Activated T-helper 1 cell treated with anti-CD3 and anti-CD28 coated beads, Interleukin-2, amount 50 U/mL, for 16 hours (primary cell): Measurements from ENCODE around the gene ECSCR.
"Not testable (repeated sequence)": the region's sequence is repeated elsewhere in the genome, so short reads cannot be mapped to it uniquely, and the experiment has no call there.

Experiments
- DNase-seq, 2 donors: peaks; one replicate each; pipeline ENCODE4 v3.0.0-alpha.2; 2020; ENCODE audit warnings: low read depth in 1 of 2, low spot score in 1 of 2

ECSCR gene

DNA sequence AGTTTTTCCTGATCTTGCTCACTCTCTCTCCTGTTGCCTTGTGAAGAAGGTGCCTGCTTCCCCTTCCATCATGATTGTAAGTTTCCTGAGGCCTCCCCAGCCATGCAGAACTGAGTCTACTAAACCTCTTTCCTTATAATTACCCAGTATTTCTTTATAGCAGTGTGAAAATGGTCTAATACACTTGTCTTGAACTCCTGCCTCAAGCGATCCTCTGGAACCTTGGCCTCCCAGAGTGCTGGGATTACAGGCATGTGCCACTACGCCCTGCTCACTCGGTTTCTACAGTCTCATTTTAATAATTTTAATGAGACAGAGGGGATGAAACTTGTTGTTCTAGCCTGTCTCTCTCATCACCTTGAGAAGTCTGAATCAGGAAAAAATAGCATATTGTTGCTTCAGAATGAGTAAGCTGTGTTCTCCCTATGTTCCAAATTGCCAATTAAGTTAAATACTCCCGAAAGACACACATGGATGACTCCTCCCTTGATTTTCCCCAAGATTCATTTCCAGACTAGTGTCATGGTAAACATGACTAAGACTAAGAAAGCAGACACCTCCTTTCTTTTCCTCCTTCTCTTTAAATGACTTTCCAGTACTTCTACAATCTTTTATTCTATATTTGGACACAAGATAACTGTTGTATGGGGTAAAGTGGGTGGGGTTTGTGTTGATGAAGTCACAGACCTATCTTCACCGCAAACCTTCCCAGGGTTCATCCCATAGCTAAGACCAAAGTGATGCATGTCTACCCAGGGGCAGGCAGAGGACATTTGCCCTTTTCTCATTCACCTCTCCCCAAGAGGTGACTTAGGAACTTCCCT, 15.4 kb downstream of the ECSCR start:
- DNase-seq = no peak

- DNase-seq = no peak
These were observed 17.0 kb downstream of the ECSCR start for GRCh38 chr5:139445325-139446170.

DNA sequence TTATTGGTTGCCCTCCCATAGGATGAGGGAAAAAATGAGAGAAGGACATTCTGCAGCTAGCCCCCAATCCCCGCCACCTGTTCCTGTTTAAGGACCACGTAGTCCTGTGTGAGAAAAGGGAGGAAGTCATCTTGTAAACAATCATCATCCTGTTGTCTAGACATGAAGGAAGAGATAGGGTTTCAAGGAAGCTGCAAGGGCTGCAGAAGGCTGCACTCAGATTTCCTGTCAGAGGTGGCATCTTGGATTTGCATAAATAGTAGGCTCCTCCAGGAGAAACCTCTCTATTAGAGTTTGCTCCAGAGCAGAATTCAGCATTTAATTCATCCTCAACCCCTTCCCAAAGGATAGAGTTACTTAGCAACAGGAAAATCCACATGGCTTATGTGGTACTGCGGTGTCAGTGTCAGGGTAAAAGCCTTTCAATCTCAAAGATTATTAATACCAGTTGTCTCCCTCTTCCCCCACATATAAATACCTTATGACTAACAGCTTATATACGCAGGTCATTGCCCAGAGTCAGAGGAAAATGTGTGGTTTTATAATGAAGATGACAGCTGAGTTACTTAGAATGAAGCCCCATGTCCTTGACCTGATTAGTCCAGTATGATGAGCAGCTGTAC, 18.6 kb downstream of the ECSCR start:
- no peak for DNase-seq

DNA sequence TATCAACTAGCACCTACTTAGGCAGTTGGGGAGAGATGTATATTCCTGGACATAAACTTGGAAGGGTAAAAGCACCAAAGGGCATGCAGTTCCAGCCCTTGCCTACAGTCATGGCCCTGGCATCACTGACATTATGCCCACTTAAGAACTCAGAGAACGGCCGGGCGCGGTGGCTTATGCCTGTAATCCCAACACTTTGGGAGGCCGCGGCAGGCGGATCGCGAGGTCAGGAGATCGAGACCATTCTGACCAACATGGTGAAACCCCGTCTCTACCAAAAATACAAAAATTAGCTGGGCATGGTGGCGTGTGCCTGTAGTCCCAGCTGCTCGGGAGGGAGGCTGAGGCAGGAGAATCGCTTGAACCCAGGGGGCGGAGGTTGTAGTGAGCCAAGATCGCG, 22.1 kb downstream of the ECSCR start:
- DNase-seq = not testable (repeated sequence)

- peak; percentile 76 to 81 for DNase-seq
These were observed 23.3 kb downstream of the ECSCR start, which contains the start of gene DNAJC18 for GRCh38 chr5:139439013-139439903. TSS of gene DNAJC18 (minus strand) at chr5:139439525. CDS start at chr5:139439445, 80 bp downstream.

DNA sequence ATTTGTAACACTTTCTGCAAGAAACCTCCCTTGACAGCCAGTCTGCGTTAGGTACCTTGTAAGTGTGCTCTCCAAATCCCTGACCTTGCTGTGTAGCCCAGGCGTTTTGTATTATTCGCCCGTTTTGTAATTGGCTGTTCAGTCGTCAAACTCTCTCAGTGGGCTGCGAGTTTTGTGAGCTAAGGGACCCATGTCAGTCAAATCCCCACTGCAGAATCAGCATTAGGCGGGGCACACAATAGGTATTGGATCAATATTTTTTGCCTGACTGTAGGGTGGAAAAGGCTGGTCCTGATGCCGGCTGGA, 23.9 kb downstream of the ECSCR start:
- no peak for DNase-seq

DNA sequence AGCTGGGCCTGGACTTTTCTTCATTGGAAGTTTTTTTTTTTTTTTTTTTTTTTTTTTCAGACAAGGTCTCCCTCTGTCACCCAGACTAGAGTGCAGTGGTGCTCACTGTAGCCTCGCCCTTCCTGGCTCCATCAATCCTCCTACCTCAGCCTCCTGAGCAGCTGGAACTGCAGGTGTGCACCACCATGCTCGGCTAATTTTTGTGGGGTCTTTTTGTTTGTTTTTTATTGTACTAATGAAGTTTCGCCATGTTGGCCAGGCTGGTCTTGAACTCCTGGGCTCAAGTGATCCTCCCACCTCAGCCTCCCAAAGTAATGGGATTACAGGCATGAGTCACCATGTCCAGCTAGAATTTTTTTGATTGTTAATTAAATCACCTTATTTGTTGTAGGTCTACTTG, 26.9 kb downstream of the ECSCR start:
- DNase-seq = no peak

DNA sequence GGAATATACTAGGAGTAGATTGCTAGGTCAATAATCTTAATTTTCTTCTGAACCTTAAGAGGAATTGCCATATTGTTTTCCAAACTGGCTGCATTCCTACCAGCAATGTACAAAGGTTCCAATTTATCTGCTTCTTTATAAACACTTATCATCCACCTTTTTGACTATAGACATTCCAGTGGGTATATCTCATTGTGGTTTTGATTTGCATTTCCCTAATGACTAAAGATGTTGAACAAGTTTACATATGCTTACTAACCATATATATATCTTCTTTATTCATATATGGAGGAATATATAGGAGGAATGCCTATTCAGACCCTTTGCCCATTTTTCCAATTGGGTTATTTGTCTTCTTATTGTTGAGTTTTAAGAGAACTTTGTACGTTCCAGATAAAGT, 30.8 kb downstream of the ECSCR start:
- no peak for DNase-seq

GRCh38 chr5:139430015-139430414, 32.5 kb downstream of the ECSCR start:
- DNase-seq = no peak

DNA sequence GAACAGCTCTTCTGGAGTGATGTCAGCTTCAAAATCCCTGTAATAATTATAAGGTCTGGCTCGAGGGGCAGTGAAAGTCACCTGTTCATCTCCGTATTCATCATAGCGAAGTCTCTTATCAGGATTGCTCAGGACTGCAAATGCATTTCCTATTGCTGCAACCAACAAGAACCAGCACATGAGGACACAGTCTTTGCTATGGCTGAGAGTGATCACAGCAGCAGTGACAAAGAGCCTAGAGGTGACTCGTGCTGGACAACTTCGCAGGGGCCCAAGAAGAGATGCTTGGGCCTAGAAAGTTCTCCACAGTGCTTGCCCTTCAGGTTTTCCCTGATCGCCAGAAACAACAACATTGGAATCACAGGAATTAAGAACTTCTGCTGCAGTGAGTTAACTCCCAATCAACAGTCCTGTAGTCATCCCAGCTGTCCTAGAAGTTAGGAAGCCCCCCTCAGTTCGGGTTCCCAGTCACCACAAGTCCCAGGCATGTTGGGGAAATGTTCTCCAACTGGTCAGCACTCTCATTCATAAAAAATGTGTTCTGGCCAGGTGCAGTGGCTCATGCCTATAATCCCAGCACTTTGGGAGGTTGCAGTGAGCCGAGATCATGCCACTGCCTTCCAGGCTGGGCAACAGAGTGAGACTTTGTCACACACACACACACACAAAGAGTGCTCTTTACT, 36.2 kb downstream of the ECSCR start:
- DNase-seq = no peak

- DNase-seq = no peak
These were observed 37.0 kb downstream of the ECSCR start for GRCh38 chr5:139425497-139425896.

DNA sequence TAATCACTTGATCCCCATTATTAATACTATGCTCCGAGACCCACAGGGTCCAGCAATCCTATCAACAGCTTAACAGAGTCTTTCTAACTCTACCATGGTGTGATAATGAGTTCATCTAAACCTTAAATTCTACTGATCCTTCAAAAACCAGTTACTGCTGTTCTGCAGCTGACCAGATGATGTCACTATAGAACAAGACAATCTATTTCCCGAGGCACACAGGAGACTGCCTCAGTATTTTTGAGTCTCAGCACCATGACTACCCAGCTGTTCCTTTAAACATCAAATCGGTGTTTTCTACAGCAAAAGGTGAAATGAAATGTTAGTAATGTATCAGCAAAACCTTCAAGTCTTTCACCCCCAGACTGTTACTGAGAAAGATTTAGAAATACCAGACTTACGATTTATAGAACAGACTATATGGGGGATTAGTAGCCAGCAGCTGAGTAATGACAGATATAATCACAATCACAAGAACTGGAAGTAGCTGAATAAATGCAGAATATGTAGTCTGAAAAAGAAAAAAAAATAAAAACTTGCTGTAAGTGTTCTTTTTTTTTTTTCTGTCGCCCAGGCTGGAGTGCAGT, 40.1 kb downstream of the ECSCR start:
- peak in 1 of 2 donors; percentile 28 for DNase-seq

DNA sequence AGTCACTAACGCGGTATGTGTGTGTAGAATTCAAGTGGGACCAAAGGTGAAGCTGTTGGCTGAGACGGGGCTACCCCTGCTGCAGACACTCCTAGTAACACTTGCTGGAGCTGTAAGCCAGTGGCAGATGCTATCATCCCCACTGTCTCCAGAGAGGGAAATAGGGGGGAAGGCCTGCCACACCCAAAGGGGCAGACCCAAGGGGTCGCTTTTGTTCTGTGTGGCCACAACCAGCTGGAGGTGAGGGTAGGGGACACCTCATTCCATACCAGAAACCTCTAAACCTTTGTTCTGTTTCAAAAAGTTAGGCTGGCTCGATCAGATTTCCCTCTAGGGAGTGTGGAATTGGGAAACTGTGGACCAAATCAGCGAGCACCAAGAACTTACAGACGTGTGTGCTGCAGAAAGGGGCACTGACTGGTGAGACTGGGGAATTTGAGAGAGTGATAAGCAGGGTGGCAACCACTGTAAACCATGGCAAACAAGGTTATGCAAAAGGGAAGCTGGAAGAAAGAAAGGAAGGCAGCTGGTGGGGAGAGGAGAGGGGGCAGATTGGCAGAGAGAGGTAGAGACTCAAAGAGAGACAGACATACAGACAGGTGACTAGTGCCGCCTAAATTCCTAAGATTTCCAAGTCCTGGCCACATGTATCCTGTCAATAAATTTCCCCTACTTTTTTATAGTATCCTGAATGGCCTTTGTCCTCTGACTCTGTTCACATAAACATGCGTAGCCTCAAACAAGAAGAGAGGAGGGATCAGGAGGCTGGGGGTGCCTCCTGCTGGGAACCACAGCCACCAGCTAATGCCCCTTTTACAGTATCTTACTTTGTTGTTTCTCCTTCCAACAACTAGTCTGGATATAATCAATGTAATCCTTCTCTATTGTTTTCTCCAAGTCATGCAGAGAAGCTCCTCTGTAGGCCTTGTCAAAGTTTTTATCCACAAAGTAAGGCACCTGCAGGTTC, 43.0 kb downstream of the ECSCR start:
- DNase-seq = no peak

GRCh38 chr5:139418793-139419192, 43.8 kb downstream of the ECSCR start:
- no peak for DNase-seq

- DNase-seq = no peak
These were observed 45.3 kb downstream of the ECSCR start for GRCh38 chr5:139417214-139417613.

DNA sequence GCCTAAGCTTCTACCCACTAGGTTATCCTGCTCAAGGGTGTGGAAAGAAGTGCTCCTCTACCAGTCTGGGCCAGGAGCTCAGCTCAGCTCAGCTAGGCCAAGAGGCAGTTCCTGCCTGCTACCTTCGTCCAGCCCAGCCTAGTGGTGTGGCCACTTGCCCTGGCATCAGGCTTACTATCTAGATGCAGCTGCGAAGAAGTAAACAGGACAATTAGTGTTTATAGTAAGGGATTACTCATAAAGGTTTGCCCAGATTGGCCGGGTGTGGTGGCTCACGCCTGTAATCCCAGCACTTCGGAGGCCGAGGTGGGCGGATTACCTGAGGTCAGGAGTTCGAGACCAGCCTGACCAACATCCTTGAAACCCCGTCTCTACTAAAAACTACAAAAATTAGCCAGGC, 45.9 kb downstream of the ECSCR start:
- DNase-seq = no peak

DNA sequence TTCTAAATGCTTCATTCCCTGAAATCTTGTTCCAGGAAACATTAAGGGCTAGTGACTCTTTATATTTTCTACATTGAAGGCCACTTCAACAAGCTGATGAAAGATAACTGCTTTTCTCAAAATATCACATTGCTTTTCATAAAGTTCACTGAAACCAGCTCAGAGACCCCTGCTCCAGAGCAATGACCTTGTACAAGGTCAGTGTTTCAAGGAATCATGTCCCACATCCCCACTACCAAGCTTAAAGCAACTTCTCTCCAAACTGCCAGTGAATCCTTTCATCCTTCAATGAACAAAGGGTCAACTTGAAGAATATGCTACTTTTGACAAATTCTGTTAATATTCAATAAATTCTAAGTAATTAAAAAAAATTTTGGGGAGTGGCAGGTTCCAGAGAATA, 46.7 kb downstream of the ECSCR start:
- DNase-seq = no peak

DNA sequence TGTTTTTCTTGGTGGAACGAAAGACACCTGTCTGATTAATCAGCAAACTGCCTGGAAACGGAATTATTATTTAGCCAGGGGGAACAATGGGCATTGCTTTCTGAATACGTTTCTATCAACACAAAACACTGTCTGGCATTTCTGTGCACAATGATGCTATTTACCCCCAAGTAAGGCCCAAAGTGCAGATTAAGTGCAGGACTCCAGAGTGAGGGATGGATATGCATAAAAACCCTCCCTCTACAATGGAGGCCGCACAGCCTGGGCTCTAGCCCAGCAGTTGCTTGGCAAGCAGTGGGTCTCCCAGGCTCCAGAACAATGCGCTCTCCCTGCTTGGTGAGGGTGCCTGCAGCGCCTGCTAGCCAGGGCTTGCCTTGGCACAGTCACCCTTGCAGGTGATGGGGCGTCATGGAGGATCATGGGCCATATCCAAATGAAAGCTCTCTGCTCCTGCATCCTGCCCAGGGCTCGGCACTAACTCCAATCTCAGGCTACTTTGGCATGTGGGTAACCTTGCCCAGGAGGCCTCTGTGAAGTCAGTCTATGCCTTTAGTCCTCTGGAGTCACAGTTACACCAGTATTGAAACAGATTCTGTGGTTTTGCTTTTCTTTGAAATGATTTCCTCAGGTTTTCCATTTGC, 47.2 kb downstream of the ECSCR start:
- DNase-seq = no peak
